GM18519 (cell line): Measurements from ENCODE around the gene POU3F3.

Experiments used
- ATAC-seq: cut with Tn5 transposase; IDR thresholded peaks from one replicate; pipeline ENCODE4 v1.9.1; 2021; ENCODE audit warnings: mild to moderate bottlenecking, moderate library complexity; ENCODE audit not compliant: unreplicated experiment, low FRiP score

Gene POU3F3

DNA sequence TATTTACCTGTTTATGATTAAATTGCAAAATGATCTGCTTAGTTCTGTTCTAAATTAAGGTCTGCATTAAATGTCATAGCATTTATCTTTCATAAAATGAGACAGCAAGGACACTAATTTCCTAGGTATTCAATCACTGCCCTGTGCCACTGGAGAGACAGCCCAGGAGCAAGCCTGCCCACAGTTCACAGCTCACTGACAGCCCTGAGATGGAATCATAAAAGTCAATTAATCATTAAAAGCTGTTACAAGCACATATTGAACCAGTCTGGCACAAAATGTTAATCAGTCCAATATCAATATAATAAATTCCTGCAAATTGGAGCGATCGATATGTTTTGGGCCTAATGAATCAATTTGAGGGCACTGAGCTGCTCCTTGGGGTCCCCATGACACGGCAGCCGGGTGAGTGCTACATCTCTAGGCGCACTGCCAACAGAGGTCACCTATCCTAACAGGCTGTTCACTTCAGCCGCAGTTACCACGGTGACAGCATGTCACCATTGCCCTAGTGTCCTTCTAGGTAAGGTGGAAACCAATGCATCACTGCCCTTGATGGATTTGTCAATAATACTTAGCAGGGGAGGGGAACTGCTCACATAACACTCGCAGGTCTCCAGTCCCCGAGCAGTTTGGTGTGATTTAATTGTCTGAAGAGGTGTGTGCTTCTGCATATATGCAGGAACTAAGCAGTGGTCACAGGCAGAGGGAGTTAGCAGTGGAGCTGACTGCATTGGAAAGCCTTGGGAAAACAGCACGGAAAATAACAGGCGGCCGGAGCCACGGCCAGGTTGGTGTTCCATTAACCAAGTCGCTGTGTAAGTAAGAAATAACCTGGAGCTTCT lies 47.3 kb downstream of the POU3F3 start:
- no peak for ATAC-seq

DNA sequence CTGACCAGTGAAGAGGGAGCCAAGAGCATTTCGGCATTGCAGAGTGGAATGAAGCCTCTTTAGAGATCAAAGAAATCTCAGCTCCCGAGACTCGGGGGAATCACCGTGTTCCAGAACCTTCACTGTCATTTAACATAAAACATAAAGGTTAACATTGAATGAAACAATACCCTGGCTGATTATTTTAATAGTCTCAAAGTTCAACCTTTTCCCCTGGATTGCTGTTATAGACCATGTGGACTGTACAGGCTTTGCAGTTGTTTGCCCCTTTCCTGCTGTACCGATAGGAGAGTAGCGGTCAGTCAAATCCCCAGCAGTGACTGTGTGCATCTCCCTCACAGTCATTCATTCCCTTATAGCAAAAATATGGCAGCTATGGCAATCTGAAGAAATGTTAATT lies 48.4 kb downstream of the POU3F3 start:
- no peak for ATAC-seq
